ENCODE measurements around the gene LMX1B. TPM values are rescaled to one million over a fixed set of nuclear protein-coding genes. Genes with fewer than 3 reads are reported as not detected.
"Not testable (repeated sequence)": the region's sequence is repeated elsewhere in the genome, so short reads cannot be mapped to it uniquely, and the experiment has no call there.

LMX1B gene
- total RNA-seq, 6 donors from 2014 or later, result 0.14 to 0.40 TPM; not detected in 4

DNA sequence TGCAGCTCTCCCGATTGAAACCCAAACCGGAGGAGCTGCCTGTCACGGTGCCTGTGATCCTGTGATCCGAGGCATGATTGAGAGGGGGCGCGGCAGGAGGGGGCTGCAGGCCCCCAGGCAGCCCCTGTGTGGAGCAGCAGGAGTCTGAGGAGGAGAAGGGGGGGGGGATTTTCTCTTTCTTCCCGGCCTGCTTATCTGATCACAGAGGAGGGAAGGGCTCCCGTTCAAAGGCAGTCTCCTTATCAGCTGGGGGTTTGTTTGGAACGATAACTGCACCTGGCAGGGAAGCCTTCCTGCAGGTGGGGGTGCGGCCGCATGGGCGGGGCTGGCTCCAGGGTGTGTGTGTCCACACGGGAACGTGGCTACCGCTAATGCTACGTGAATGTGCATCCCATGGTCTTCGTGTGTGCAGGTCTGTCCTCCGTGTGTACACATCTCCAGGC lies 38.4 kb downstream of the LMX1B start:
- Histone ChIP-seq H3K27me3 (peaks cover 0 to 21% (median 9%) of the 10 kb centered on the region in 4 donors), H3K27ac (no peak overlapping the region), H3K36me3 (no peaks in the 10 kb centered on the region), H3K4me3 (no peak overlapping the region), H3K9me3 (no peaks in the 10 kb centered on the region), H3K4me1 (peaks cover 0 to 5% (median 0%) of the 10 kb centered on the region in 4 donors)
- WGBS, 2 donors, result 9% methylated on average over 14 to 18 of the region's 18 CpGs
- no peak for TF ChIP-seq POLR2AphosphoS5 (IDR thresholded peaks at IDR 0.05)
- no peak for TF ChIP-seq EP300 (IDR thresholded peaks at IDR 0.05)
- TF ChIP-seq POLR2A (IDR thresholded peaks at IDR 0.05), result no peak
- TF ChIP-seq, protein P1, sequence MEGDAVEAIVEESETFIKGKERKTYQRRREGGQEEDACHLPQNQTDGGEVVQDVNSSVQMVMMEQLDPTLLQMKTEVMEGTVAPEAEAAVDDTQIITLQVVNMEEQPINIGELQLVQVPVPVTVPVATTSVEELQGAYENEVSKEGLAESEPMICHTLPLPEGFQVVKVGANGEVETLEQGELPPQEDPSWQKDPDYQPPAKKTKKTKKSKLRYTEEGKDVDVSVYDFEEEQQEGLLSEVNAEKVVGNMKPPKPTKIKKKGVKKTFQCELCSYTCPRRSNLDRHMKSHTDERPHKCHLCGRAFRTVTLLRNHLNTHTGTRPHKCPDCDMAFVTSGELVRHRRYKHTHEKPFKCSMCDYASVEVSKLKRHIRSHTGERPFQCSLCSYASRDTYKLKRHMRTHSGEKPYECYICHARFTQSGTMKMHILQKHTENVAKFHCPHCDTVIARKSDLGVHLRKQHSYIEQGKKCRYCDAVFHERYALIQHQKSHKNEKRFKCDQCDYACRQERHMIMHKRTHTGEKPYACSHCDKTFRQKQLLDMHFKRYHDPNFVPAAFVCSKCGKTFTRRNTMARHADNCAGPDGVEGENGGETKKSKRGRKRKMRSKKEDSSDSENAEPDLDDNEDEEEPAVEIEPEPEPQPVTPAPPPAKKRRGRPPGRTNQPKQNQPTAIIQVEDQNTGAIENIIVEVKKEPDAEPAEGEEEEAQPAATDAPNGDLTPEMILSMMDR (IDR thresholded peaks at IDR 0.05), result no peak
- ATAC-seq (ENCODE audit: low FRiP score in 2 of 2), result no peak
- DNase-seq, result peak in 1 of 2 donors; percentile 81

DNA sequence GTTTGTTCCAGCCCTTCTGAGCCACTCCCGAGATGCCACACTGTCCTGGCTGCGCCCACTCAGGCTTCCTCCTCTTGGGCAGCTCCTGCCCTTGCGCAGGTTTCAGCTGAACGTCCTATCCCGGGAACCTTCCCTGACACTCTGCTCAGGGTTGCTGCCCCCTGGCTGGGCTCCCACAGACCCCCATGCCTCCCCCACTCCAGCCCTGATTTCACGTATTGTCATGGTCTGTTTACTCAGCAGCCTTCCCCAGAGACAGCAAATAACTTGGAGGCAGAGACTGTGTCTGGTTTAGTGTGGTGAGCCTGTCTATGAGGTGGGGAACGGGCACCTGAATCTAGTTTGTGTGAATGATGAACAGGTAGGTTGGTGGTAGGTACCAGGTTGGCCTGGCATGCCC lies 40.4 kb downstream of the LMX1B start:
- no peak for DNase-seq
- TF ChIP-seq EP300 (IDR thresholded peaks at IDR 0.05), result no peak
- TF ChIP-seq, protein P1 (IDR thresholded peaks at IDR 0.05), result no peak
- no peak for TF ChIP-seq POLR2AphosphoS5 (IDR thresholded peaks at IDR 0.05)
- no peak for TF ChIP-seq POLR2A (IDR thresholded peaks at IDR 0.05)
- WGBS, 2 donors, result 66 to 79% methylated on average over 6 to 7 of the region's 7 CpGs
- no peak for ATAC-seq (ENCODE audit: low FRiP score in 2 of 2)
- Histone ChIP-seq H3K4me1 (peaks cover 0 to 5% (median 0%) of the 10 kb centered on the region in 4 donors), H3K27me3 (peaks cover 0 to 21% (median 9%) of the 10 kb centered on the region in 4 donors), H3K36me3 (no peaks in the 10 kb centered on the region), H3K9me3 (no peaks in the 10 kb centered on the region), H3K4me3 (no peak overlapping the region), H3K27ac (no peak overlapping the region)

DNA sequence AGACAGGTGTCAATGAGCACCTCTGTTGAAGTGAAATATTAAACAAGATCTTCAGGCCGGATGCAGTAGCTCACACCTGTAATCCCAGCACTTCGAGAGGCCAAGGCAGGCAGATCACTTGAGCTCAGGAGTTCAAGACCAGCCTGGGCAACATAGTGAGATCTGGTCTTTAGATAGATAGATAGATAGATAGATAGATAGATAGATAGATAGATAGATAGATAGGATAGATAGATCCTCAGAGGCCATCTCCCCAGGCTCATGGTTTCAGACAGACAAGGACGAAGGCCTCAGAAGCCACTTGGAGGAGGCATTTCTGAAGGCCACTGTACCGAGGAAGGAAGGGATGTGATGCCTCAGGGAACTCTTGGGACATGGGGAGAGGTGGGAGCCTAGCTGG lies 42.5 kb downstream of the LMX1B start:
- H3K4me3 ChIP-seq; H3K4me1 ChIP-seq; H3K27ac ChIP-seq; DNase-seq; H3K9me3 ChIP-seq; H3K36me3 ChIP-seq; ATAC-seq (ENCODE audit: low FRiP score in 2 of 2): not testable (repeated sequence)
- peaks cover 0 to 14% (median 5%) of the 10 kb centered on the region in 4 donors for H3K27me3 ChIP-seq
- 77 to 79% methylated on average over 4 of the region's 4 CpGs for WGBS, 2 donors

DNA sequence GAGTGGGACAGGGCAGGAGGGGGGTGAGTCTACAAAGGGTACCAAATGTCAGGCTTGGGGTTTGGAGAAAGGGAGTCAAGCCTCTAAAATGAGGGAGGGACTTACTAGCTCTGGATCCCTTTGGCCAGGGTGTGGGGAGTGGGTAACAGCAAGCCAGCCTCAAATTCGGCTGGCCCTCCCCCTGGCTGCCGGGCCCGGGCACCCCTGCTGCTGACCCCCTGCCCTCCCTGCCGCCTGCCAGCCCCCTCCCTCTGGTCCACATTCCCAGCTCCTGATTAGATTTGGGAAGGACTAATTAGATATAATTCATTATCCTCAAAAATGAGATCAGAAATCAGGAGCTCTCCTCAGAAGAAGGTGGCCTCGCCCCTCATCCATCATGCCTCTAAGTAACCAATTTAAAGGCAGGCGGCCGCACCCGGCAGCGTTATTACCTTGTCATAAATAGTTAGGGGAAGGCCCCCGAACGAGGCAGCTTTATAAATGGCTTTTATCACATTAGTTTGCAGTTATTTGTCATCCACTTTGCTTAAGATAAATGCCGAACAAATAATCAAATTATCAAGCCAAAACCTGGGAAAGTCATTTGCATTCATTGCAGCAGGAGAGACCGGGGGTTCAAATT lies 44.6 kb downstream of the LMX1B start:
- no peaks in the 10 kb centered on the region for H3K9me3 ChIP-seq
- no peak for ATAC-seq (ENCODE audit: low FRiP score in 2 of 2)
- no peak overlapping the region for H3K27ac ChIP-seq
- peak in 1 of 2 donors; percentile 58 for DNase-seq
- 78 to 82% methylated on average over 13 of the region's 13 CpGs for WGBS, 2 donors
- no peaks in the 10 kb centered on the region for H3K27me3 ChIP-seq
- H3K36me3 ChIP-seq, result no peaks in the 10 kb centered on the region
- H3K4me1 ChIP-seq, result peaks cover 0 to 13% (median 5%) of the 10 kb centered on the region in 4 donors
- TF ChIP-seq EP300 (IDR thresholded peaks at IDR 0.05), result no peak
- TF ChIP-seq POLR2AphosphoS5 (IDR thresholded peaks at IDR 0.05), result no peak
- no peak for TF ChIP-seq POLR2A (IDR thresholded peaks at IDR 0.05)
- TF ChIP-seq, protein P1 (IDR thresholded peaks at IDR 0.05), result no peak
- H3K4me3 ChIP-seq, result no peak overlapping the region

DNA sequence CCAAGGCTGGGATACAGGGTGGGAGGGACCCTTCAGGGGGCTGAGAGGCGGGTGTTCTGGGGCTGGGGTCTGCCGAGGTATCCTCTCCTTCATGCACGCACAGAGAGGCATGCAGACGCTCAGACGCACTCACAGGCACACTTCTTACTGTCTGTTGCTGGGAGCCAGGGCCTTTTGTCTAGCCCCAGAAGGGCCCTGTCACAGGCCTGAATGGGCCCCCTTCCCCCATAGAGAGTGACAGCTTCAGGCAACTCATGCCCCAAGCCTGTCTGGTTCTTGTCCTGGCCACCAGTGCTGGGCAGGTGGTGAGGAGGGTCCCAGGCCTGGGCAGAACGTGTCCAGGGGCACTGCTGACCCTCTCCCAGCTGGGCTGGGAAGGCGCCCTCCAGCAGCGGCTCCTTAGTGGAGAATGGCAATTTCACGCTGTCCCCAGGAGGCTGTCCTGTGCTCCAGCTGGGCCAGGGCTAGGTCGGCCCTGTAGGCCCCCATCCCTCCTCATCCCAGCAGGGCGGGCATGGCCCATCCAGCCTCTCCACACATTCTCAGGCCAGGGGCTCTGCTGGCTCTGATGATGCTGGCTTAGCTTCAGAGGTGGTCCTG lies 45.3 kb downstream of the LMX1B start:
- H3K4me3 ChIP-seq, result no peak overlapping the region
- no peak overlapping the region for H3K27ac ChIP-seq
- H3K4me1 ChIP-seq, result peaks cover 0 to 13% (median 5%) of the 10 kb centered on the region in 4 donors
- no peak for ATAC-seq (ENCODE audit: low FRiP score in 2 of 2)
- H3K9me3 ChIP-seq, result no peaks in the 10 kb centered on the region
- peaks cover 0 to 4% (median 0%) of the 10 kb centered on the region in 4 donors for H3K27me3 ChIP-seq
- no peaks in the 10 kb centered on the region for H3K36me3 ChIP-seq
- DNase-seq, result peak in 1 of 2 donors; percentile 65
- TF ChIP-seq EP300 (IDR thresholded peaks at IDR 0.05), result no peak
- TF ChIP-seq POLR2AphosphoS5 (IDR thresholded peaks at IDR 0.05), result no peak
- no peak for TF ChIP-seq POLR2A (IDR thresholded peaks at IDR 0.05)
- TF ChIP-seq, protein P1 (IDR thresholded peaks at IDR 0.05), result no peak
- WGBS, 2 donors, result 78 to 92% methylated on average over 5 to 8 of the region's 11 CpGs

All from upper lobe of left lung (tissue), 6 donors.